Trophoblast cell (in vitro differentiated cells and primary cell): ENCODE measurements around the gene AUTS2.
A peak's percentile ranks its signal among the peaks of the same experiment; 100 is the strongest.

Experiments used
- DNase-seq, 2 donors: peaks; one replicate each; pipeline ENCODE4 v3.0.0-alpha.2; 2016
- H2AFZ ChIP-seq: 2 replicates; pipeline ENCODE4 v1.6.1; 2013; ENCODE audit warnings: low read length, moderate library complexity, mild to moderate bottlenecking; ENCODE audit not compliant: insufficient read depth, poor library complexity
- H2AK5ac ChIP-seq: 2 replicates; pipeline ENCODE4 v1.6.1; 2013; ENCODE audit warnings: mild to moderate bottlenecking, low read length
- H2BK120ac ChIP-seq: 2 replicates; pipeline ENCODE4 v1.6.1; 2013; ENCODE audit warnings: low read length, mild to moderate bottlenecking, moderate library complexity; ENCODE audit not compliant: insufficient read depth, poor library complexity
- H2BK12ac ChIP-seq: 2 replicates; pipeline ENCODE4 v1.6.1; 2013; ENCODE audit warnings: mild to moderate bottlenecking, low read length, moderate library complexity
- H2BK5ac ChIP-seq: 2 replicates; pipeline ENCODE4 v1.6.1; 2013; ENCODE audit warnings: low read length, low read depth, moderate library complexity, mild to moderate bottlenecking; ENCODE audit not compliant: poor library complexity
- H3K14ac ChIP-seq: 2 replicates; pipeline ENCODE4 v1.6.1; 2013; ENCODE audit warnings: mild to moderate bottlenecking, low read length
- H3K18ac ChIP-seq: 2 replicates; pipeline ENCODE4 v1.6.1; 2013; ENCODE audit warnings: mild to moderate bottlenecking, low read length
- H3K23ac ChIP-seq: 2 replicates; pipeline ENCODE4 v1.6.1; 2013; ENCODE audit warnings: low read length
- H3K27ac ChIP-seq: 2 replicates; pipeline ENCODE4 v1.5.1; 2013; ENCODE audit warnings: low read depth, mild to moderate bottlenecking, inconsistent platforms, low read length, moderate library complexity
- H3K27me3 ChIP-seq: 2 replicates; pipeline ENCODE4 v1.6.1; 2013; ENCODE audit warnings: inconsistent platforms, mild to moderate bottlenecking, low read length, moderate library complexity; ENCODE audit not compliant: insufficient read depth
- H3K36me3 ChIP-seq, 2 experiments: 1 replicate in 1 of 2; 2 replicates in 1 of 2; pipeline ENCODE4 v1.6.1; 2013; ENCODE audit warnings: low read length in 2 of 2, mild to moderate bottlenecking in 2 of 2, moderate library complexity in 1 of 2; ENCODE audit not compliant: insufficient read depth in 2 of 2, control insufficient read depth in 1 of 2
- H3K4ac ChIP-seq: 2 replicates; pipeline ENCODE4 v1.6.1; 2013; ENCODE audit warnings: low read depth, mild to moderate bottlenecking, low read length, moderate library complexity
- H3K4me1 ChIP-seq, 2 experiments: 1 replicate in 1 of 2; 2 replicates in 1 of 2; pipeline ENCODE4 v1.6.1; 2013; ENCODE audit warnings: low read length in 2 of 2, mild to moderate bottlenecking in 2 of 2, moderate library complexity in 1 of 2; ENCODE audit not compliant: insufficient read depth in 2 of 2, control insufficient read depth in 1 of 2
- H3K4me2 ChIP-seq: 2 replicates; pipeline ENCODE4 v1.6.1; 2013; ENCODE audit warnings: inconsistent platforms, mild to moderate bottlenecking, low read length, moderate library complexity
- H3K4me3 ChIP-seq: 2 replicates; pipeline ENCODE4 v1.5.1; 2013; ENCODE audit warnings: mild to moderate bottlenecking, low read depth, low read length, inconsistent platforms
- H3K79me1 ChIP-seq: one replicate; pipeline ENCODE4 v1.6.1; 2013; ENCODE audit warnings: low read length
- H3K79me2 ChIP-seq: 2 replicates; pipeline ENCODE4 v1.6.1; 2013; ENCODE audit warnings: low read length, mild to moderate bottlenecking; ENCODE audit not compliant: control insufficient read depth, insufficient read depth, poor library complexity
- H3K9ac ChIP-seq: 2 replicates; pipeline ENCODE4 v1.6.1; 2013; ENCODE audit warnings: mild to moderate bottlenecking, low read length
- H3K9me3 ChIP-seq: 2 replicates; pipeline ENCODE4 v1.6.1; 2013; ENCODE audit warnings: low read depth, mild to moderate bottlenecking, control low read depth, inconsistent platforms, low read length; ENCODE audit not compliant: insufficient read depth
- H4K12ac ChIP-seq: 2 replicates; pipeline ENCODE4 v1.6.1; 2013; ENCODE audit warnings: low read depth, mild to moderate bottlenecking, low read length, moderate library complexity
- H4K8ac ChIP-seq: 2 replicates; pipeline ENCODE4 v1.6.1; 2013; ENCODE audit warnings: low read depth, mild to moderate bottlenecking, low read length, moderate library complexity
- H4K91ac ChIP-seq: one replicate; pipeline ENCODE4 v1.6.1; 2013; ENCODE audit warnings: low read depth, mild to moderate bottlenecking, low read length, moderate library complexity
- WGBS: extraction: QIAGEN DNeasy Blood & Tissue Kit; methylation state at CpG from one replicate; pipeline ENCODE4 v1.1.7; 2013; ENCODE audit warnings: missing lambda C conversion rate; ENCODE audit not compliant: insufficient read length, insufficient coverage; ENCODE audit errors: extremely low coverage; 5-methylcytosine and 5-hydroxymethylcytosine counted together

Gene AUTS2

GRCh38 chr7:69818636-69819332 is 220.5 kb downstream of the AUTS2 start:
- Histone ChIP-seq H3K27me3 (no peaks in the 10 kb centered on the region), H3K4me1 (peaks cover 13 to 21% of the 10 kb centered on the region in 2 experiments), H4K91ac (no peak overlapping the region), H3K18ac (no peak overlapping the region), H3K9me3 (no peaks in the 10 kb centered on the region), H2AK5ac (no peak overlapping the region), H3K4ac (no peak overlapping the region), H3K4me2 (no peak overlapping the region), H2BK12ac (no peak overlapping the region), H3K79me1 (peaks cover 5% of the 10 kb centered on the region), H3K14ac (no peak overlapping the region), H4K12ac (no peak overlapping the region), H2BK5ac (no peak overlapping the region), H3K23ac (no peak overlapping the region), H3K79me2 (no peaks in the 10 kb centered on the region), H2BK120ac (no peak overlapping the region), H3K27ac (no peak overlapping the region), H3K36me3 (no peaks in the 10 kb centered on the region), H3K4me3 (no peak overlapping the region), H3K9ac (no peak overlapping the region), H4K8ac (no peak overlapping the region), H2AFZ (no peak overlapping the region)
- no peak for DNase-seq
- no CpG with 5 or more reads among the region's 7 CpGs for WGBS

GRCh38 chr7:69819333-69819705 is 221.0 kb downstream of the AUTS2 start:
- no peak overlapping the region for H3K27ac ChIP-seq
- no peak overlapping the region for H4K12ac ChIP-seq
- H2BK120ac ChIP-seq = no peak overlapping the region
- H3K18ac ChIP-seq = peak overlapping the region; percentile 58
- no peak overlapping the region for H3K9ac ChIP-seq
- DNase-seq = no peak
- no peak overlapping the region for H3K14ac ChIP-seq
- no peak overlapping the region for H3K4me3 ChIP-seq
- no peak overlapping the region for H3K4ac ChIP-seq
- peaks cover under 1% of the 10 kb centered on the region for H3K79me1 ChIP-seq
- no peak overlapping the region for H4K8ac ChIP-seq
- H3K27me3 ChIP-seq = no peaks in the 10 kb centered on the region
- H4K91ac ChIP-seq = no peak overlapping the region
- H3K23ac ChIP-seq = no peak overlapping the region
- no peaks in the 10 kb centered on the region for H3K36me3 ChIP-seq
- H3K4me1 ChIP-seq = peaks cover 10 to 17% of the 10 kb centered on the region in 2 experiments
- no peak overlapping the region for H2BK5ac ChIP-seq
- H2AK5ac ChIP-seq = no peak overlapping the region
- H3K4me2 ChIP-seq = no peak overlapping the region
- no peak overlapping the region for H2AFZ ChIP-seq
- WGBS = no CpG with 5 or more reads among the region's 4 CpGs
- no peaks in the 10 kb centered on the region for H3K9me3 ChIP-seq
- no peak overlapping the region for H2BK12ac ChIP-seq
- no peaks in the 10 kb centered on the region for H3K79me2 ChIP-seq

GRCh38 chr7:69820479-69821192 is 222.4 kb downstream of the AUTS2 start:
- Histone ChIP-seq H3K4me2 (no peak overlapping the region), H3K36me3 (no peaks in the 10 kb centered on the region), H3K4ac (no peak overlapping the region), H3K79me1 (no peaks in the 10 kb centered on the region), H3K4me1 (peaks cover 7 to 18% of the 10 kb centered on the region in 2 experiments), H4K8ac (no peak overlapping the region), H2BK12ac (no peak overlapping the region), H3K23ac (no peak overlapping the region), H3K79me2 (no peaks in the 10 kb centered on the region), H2BK5ac (no peak overlapping the region), H4K91ac (no peak overlapping the region), H3K27me3 (no peaks in the 10 kb centered on the region), H3K18ac (no peak overlapping the region), H2AFZ (no peak overlapping the region), H3K4me3 (no peak overlapping the region), H4K12ac (no peak overlapping the region), H3K14ac (no peak overlapping the region), H3K27ac (no peak overlapping the region), H2BK120ac (no peak overlapping the region), H2AK5ac (no peak overlapping the region), H3K9ac (no peak overlapping the region), H3K9me3 (no peaks in the 10 kb centered on the region)
- no CpG with 5 or more reads among the region's 3 CpGs for WGBS
- no peak for DNase-seq

- no peak overlapping the region for H2BK12ac ChIP-seq
- no CpG with 5 or more reads among the region's 1 CpG for WGBS
- H2AK5ac ChIP-seq = no peak overlapping the region
These were observed 224.1 kb downstream of the AUTS2 start for GRCh38 chr7:69822386-69822785.

More at GRCh38 chr7:69822386-69822785, 224.1 kb downstream of the AUTS2 start:
- DNase-seq = no peak
- H3K14ac ChIP-seq = no peak overlapping the region
- H3K27me3 ChIP-seq = no peaks in the 10 kb centered on the region
- H3K36me3 ChIP-seq = no peaks in the 10 kb centered on the region
- H2AFZ ChIP-seq = no peak overlapping the region
- no peak overlapping the region for H3K18ac ChIP-seq
- H4K91ac ChIP-seq = no peak overlapping the region
- no peak overlapping the region for H4K8ac ChIP-seq
- no peaks in the 10 kb centered on the region for H3K79me2 ChIP-seq
- H3K79me1 ChIP-seq = no peaks in the 10 kb centered on the region
- H3K4me1 ChIP-seq = peaks cover 7 to 12% of the 10 kb centered on the region in 2 experiments
- H3K4me2 ChIP-seq = no peak overlapping the region
- no peaks in the 10 kb centered on the region for H3K9me3 ChIP-seq
- no peak overlapping the region for H3K9ac ChIP-seq
- no peak overlapping the region for H4K12ac ChIP-seq
- H3K4me3 ChIP-seq = no peak overlapping the region
- no peak overlapping the region for H3K23ac ChIP-seq
- H3K4ac ChIP-seq = no peak overlapping the region
- no peak overlapping the region for H2BK120ac ChIP-seq
- no peak overlapping the region for H2BK5ac ChIP-seq
- no peak overlapping the region for H3K27ac ChIP-seq
